Fibroblast of lung (primary cell): Measurements from ENCODE around the gene NTN1. TPM values are rescaled to one million over a fixed set of nuclear protein-coding genes. Genes with fewer than 3 reads are reported as not detected.

ENCODE experiments used
- DNase-seq, 2 donors: peaks; one replicate each; pipeline versions ENCODE4 v3.0.0 to v3.0.0-alpha.2; 2010; ENCODE audit warnings: low read depth in 2 of 2
- H2AFZ ChIP-seq: 2 replicates; pipeline ENCODE4 v1.5.1; 2012; ENCODE audit warnings: low read length, control low read depth, inconsistent platforms
- H3K27ac ChIP-seq: 2 replicates; pipeline ENCODE4 v1.5.1; 2011; ENCODE audit warnings: low read length, control low read depth; ENCODE audit not compliant: insufficient read depth
- H3K27me3 ChIP-seq: 2 replicates; pipeline ENCODE4 v1.5.1; 2011; ENCODE audit warnings: mild to moderate bottlenecking, low read length; ENCODE audit not compliant: control insufficient read depth, insufficient read depth
- H3K36me3 ChIP-seq: 2 replicates; pipeline ENCODE4 v1.5.1; 2011; ENCODE audit warnings: low read length; ENCODE audit not compliant: control insufficient read depth, insufficient read depth
- H3K4me1 ChIP-seq: 2 replicates; pipeline ENCODE4 v1.5.1; 2011; ENCODE audit warnings: low read length; ENCODE audit not compliant: control insufficient read depth, insufficient read depth; ENCODE audit errors: extremely low read depth
- H3K4me2 ChIP-seq: 2 replicates; pipeline ENCODE4 v1.5.1; 2011; ENCODE audit warnings: low read length, control low read depth; ENCODE audit not compliant: insufficient read depth; ENCODE audit errors: extremely low read depth
- H3K4me3 ChIP-seq, 4 experiments: fragments of 200-600 bp in 1 of 4; sonication (generic) in 1 of 4; replicated peaks in 1 of 4; 2 replicates each; pipeline ENCODE4 v1.5.1; 2011 to 2016; ENCODE audit warnings: low read length in 4 of 4, low read depth in 3 of 4, mild to moderate bottlenecking in 3 of 4, control low read depth in 2 of 4, inconsistent platforms in 1 of 4, mixed read lengths in 1 of 4; ENCODE audit not compliant: insufficient read depth in 1 of 4; ENCODE audit errors: control extremely low read depth in 1 of 4
- H3K79me2 ChIP-seq: 2 replicates; pipeline ENCODE4 v1.5.1; 2012; ENCODE audit warnings: mild to moderate bottlenecking, low read length, inconsistent platforms; ENCODE audit not compliant: control insufficient read depth, insufficient read depth
- H3K9ac ChIP-seq: 2 replicates; pipeline ENCODE4 v1.5.1; 2011; ENCODE audit warnings: mild to moderate bottlenecking, low read length, control low read depth; ENCODE audit not compliant: insufficient read depth
- H3K9me3 ChIP-seq: 2 replicates; pipeline ENCODE4 v1.5.1; 2012; ENCODE audit warnings: low read depth, low read length; ENCODE audit not compliant: control insufficient read depth, insufficient read depth
- H4K20me1 ChIP-seq: 2 replicates; pipeline ENCODE4 v1.5.1; 2011; ENCODE audit warnings: low read length; ENCODE audit not compliant: control insufficient read depth, insufficient read depth; ENCODE audit errors: extremely low read depth
- CTCF ChIP-seq, 2 donors: IDR thresholded peaks in 1 of 2; conservative IDR thresholded peaks in 1 of 2; 1 replicate in 1 of 2; 2 replicates in 1 of 2; pipeline ENCODE4 v1.5.1; 2011 to 2012; ENCODE audit warnings: low read length in 2 of 2, control low read depth in 1 of 2, inconsistent platforms in 1 of 2, low read depth in 1 of 2, mild to moderate bottlenecking in 1 of 2
- EZH2 ChIP-seq: IDR thresholded peaks from 2 replicates; pipeline ENCODE4 v1.5.1; 2012; ENCODE audit warnings: low read length, control low read depth, mild to moderate bottlenecking; ENCODE audit errors: missing control alignments
- polyA plus RNA-seq, 2 donors: library from polyadenylated mRNA; depleted of rRNA in 1 of 2; stranded (reverse) in 1 of 2; unstranded in 1 of 2; fragments of >200 nt; gene quantifications; 2 replicates each; pipeline ENCODE4 v1.2.1, GENCODE V29; 2011 to 2012; ENCODE audit warnings: missing spikeins in 1 of 2
- total RNA-seq: library from RNA; depleted of rRNA; stranded (reverse); fragments of >200 nt; gene quantifications from 2 replicates; pipeline ENCODE4 v1.2.1, GENCODE V29; 2014

NTN1 gene
- total and polyA plus RNA-seq, 2 donors (not counting 1 experiment from before 2014, with no cell fraction given), result 0.17 to 3.1 TPM

- Histone ChIP-seq H2AFZ (no peak overlapping the region), H3K36me3 (no peaks in the 10 kb centered on the region), H3K27me3 (no peaks in the 10 kb centered on the region), H3K9me3 (no peaks in the 10 kb centered on the region), H3K9ac (no peak overlapping the region), H3K4me2 (no peak overlapping the region), H4K20me1 (no peaks in the 10 kb centered on the region), H3K4me1 (no peaks in the 10 kb centered on the region), H3K27ac (no peak overlapping the region), H3K79me2 (no peaks in the 10 kb centered on the region), H3K4me3 (no peak overlapping the region)
- no peak for DNase-seq
- TF ChIP-seq CTCF (conservative IDR thresholded peaks at IDR 0.05 in 1 of 2, IDR thresholded peaks at IDR 0.05 in 1 of 2; ENCODE audit: low read depth in 1 of 2, low read length in 2 of 2) (no peak), EZH2 (no peak)
Measured at GRCh38 chr17:9219631-9220397, 198.5 kb downstream of the NTN1 start.

DNA sequence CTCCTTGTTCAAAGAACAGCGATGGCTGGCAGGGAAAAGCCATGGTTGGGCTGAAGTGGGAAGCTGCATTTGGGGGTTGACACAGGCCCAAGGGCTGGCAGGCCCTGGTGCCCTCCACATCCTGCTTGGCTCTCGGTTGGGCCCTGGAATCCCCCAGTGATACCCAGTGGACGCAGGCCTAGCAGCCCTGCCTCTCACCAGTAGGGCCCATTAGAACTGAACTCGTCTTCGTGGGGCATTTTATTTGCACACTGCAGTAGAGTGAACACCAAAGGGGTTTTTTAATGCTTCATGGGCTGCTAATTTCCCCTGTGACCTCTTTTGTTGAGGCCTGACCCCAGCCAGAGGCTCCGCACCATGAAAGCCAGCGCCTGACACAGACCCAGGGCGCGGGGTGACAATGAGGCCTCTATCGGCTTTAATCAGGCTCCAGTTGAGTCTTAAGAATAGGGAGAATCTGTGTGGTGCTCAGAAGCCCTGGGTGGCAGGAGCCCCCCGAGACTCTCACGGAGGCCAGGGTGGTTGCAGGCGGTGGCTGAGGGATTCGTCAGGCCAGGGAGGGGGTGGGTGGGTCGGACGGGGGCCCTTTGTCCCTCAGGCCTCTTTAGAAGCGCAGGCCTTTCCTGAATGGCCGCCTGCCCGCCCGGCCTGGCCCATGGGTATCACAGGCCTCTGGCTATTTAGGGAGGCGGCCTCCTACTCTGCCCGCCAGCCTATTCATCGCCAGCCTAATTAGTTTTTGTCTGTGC, 199.3 kb downstream of the NTN1 start:
- no peak for DNase-seq
- TF ChIP-seq EZH2 (no peak), CTCF (conservative IDR thresholded peaks at IDR 0.05 in 1 of 2, IDR thresholded peaks at IDR 0.05 in 1 of 2; ENCODE audit: low read depth in 1 of 2, low read length in 2 of 2) (no peak)

DNA sequence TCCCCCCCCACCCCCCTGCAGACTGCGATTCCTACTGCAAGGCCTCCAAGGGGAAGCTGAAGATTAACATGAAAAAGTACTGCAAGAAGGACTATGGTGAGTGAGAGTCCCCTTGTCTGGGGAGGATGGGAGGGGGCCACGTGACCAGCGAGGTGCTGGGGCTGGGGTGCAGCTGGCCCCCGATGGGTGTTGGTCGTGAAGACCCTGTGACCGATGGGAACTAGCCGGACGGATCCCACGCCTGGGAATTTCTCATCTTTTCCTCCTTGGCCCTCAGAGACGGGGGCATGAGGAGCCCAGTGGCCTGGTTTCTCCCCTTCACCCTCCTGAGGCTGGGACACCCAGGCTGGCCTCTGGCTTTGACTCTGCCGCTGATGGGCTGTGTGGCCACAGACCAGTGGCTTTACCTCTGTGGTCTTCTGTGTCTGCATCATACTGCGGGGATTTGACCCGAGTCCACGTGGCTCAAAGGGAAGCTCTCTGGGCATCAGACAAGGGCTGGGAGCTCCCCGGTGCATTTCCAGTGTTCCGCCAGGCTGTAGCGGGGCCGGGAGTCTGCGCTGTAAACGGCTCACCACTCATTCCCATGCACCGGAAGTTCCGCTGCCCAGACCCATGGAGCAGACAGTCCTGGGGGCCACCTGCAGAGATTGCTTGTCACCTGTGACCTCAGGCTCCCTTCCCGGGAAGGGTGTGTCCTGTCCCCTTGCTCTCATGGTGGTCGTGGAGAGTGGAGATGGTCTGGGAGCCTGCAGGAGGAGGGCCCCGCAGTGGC, 200.0 kb downstream of the NTN1 start:
- H3K9ac ChIP-seq, result no peak overlapping the region
- H3K79me2 ChIP-seq, result no peaks in the 10 kb centered on the region
- no peaks in the 10 kb centered on the region for H3K9me3 ChIP-seq
- no peaks in the 10 kb centered on the region for H3K4me1 ChIP-seq
- no peak overlapping the region for H3K4me3 ChIP-seq
- no peak overlapping the region for H3K4me2 ChIP-seq
- no peak for DNase-seq
- no peaks in the 10 kb centered on the region for H4K20me1 ChIP-seq
- no peak for TF ChIP-seq EZH2
- TF ChIP-seq CTCF (conservative IDR thresholded peaks at IDR 0.05 in 1 of 2, IDR thresholded peaks at IDR 0.05 in 1 of 2; ENCODE audit: low read depth in 1 of 2, low read length in 2 of 2), result no peak
- no peaks in the 10 kb centered on the region for H3K27me3 ChIP-seq
- H2AFZ ChIP-seq, result no peak overlapping the region
- no peaks in the 10 kb centered on the region for H3K36me3 ChIP-seq
- H3K27ac ChIP-seq, result no peak overlapping the region

More for the DNA sequence above, 199.3 kb downstream of the NTN1 start:
- H3K36me3 ChIP-seq, result no peaks in the 10 kb centered on the region
- H3K4me2 ChIP-seq, result no peak overlapping the region
- no peaks in the 10 kb centered on the region for H3K79me2 ChIP-seq
- no peaks in the 10 kb centered on the region for H3K9me3 ChIP-seq
- no peak overlapping the region for H3K9ac ChIP-seq
- H3K4me1 ChIP-seq, result no peaks in the 10 kb centered on the region
- H2AFZ ChIP-seq, result no peak overlapping the region
- H3K27me3 ChIP-seq, result no peaks in the 10 kb centered on the region
- no peak overlapping the region for H3K27ac ChIP-seq
- no peak overlapping the region for H3K4me3 ChIP-seq
- H4K20me1 ChIP-seq, result no peaks in the 10 kb centered on the region
